ENCODE measurements around the gene ZFP82.

- no peak for TF ChIP-seq POLR2A (IDR thresholded peaks at IDR 0.05)
- TF ChIP-seq, protein P1, sequence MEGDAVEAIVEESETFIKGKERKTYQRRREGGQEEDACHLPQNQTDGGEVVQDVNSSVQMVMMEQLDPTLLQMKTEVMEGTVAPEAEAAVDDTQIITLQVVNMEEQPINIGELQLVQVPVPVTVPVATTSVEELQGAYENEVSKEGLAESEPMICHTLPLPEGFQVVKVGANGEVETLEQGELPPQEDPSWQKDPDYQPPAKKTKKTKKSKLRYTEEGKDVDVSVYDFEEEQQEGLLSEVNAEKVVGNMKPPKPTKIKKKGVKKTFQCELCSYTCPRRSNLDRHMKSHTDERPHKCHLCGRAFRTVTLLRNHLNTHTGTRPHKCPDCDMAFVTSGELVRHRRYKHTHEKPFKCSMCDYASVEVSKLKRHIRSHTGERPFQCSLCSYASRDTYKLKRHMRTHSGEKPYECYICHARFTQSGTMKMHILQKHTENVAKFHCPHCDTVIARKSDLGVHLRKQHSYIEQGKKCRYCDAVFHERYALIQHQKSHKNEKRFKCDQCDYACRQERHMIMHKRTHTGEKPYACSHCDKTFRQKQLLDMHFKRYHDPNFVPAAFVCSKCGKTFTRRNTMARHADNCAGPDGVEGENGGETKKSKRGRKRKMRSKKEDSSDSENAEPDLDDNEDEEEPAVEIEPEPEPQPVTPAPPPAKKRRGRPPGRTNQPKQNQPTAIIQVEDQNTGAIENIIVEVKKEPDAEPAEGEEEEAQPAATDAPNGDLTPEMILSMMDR (IDR thresholded peaks at IDR 0.05) = no peak
These were observed 625 bp downstream of the ZFP82 start for GRCh38 chr19:36417752-36418286.
